BJ (cell line): ENCODE measurements around the gene AQP2. TPM values are rescaled to one million over a fixed set of nuclear protein-coding genes. Genes with fewer than 3 reads are reported as not detected.

Experiments
- CTCF ChIA-PET: fragments of 350-600 bp; formaldehyde crosslinking; extraction: SDS; loops from one replicate; lab custom pipeline; 2021; ENCODE audit warnings: antibody characterized with exemption, inconsistent platforms; lab: Yijun Ruan, JAX
- POLR2A ChIA-PET: fragments of 300-600 bp; sonication (Branson Sonifier 250); formaldehyde crosslinking; extraction: SDS; loops from one replicate; lab custom pipeline; 2021; ENCODE audit warnings: antibody characterized with exemption; lab: Charles Lee
- DNase-seq: peaks from one replicate; pipeline ENCODE4 v3.0.0-alpha.2; 2011; ENCODE audit warnings: low read depth
- H3K27me3 ChIP-seq: 2 replicates; pipeline ENCODE4 v1.6.0; 2011; ENCODE audit warnings: low read length; ENCODE audit not compliant: control insufficient read depth, insufficient read depth
- H3K36me3 ChIP-seq: 2 replicates; pipeline ENCODE4 v1.5.1; 2011; ENCODE audit warnings: low read length; ENCODE audit not compliant: control insufficient read depth, insufficient read depth
- H3K4me3 ChIP-seq: 2 replicates; pipeline ENCODE4 v1.5.1; 2011; ENCODE audit warnings: low read depth, mild to moderate bottlenecking, control low read depth, low read length
- polyA minus RNA-seq: library from RNA; depleted of rRNA, polyadenylated mRNA; stranded (reverse); fragments of >200 nt; gene quantifications from 2 replicates; pipeline ENCODE4 v1.2.3, GENCODE V29; 2011; rRNA and poly(A)+ RNA removed
- polyA plus RNA-seq: library from polyadenylated mRNA; depleted of rRNA; stranded (reverse); fragments of >200 nt; gene quantifications from 2 replicates; pipeline ENCODE4 v1.2.3, GENCODE V29; 2011; rRNA removed
- TF ChIP-seq, protein P1 (sequence below): IDR thresholded peaks from 2 replicates; pipeline ENCODE4 v1.5.1; 2011; ENCODE audit warnings: low read depth, mild to moderate bottlenecking, control low read depth, inconsistent platforms, low read length, moderate library complexity; ENCODE audit not compliant: insufficient read depth

Gene AQP2, protein sequence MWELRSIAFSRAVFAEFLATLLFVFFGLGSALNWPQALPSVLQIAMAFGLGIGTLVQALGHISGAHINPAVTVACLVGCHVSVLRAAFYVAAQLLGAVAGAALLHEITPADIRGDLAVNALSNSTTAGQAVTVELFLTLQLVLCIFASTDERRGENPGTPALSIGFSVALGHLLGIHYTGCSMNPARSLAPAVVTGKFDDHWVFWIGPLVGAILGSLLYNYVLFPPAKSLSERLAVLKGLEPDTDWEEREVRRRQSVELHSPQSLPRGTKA
- polyA plus RNA-seq: not detected in 2 replicates
- polyA minus RNA-seq: not detected in 2 replicates

GRCh38 chr12:49950273-49951251, at the start of gene AQP2:
AQP2 (plus strand) TSS chr12:49950737; CDS start chr12:49950831, 94 bp downstream.
- Histone ChIP-seq H3K4me3 (no peak within 1 kb of the TSS), H3K36me3 (no peaks in the 10 kb centered on the region), H3K27me3 (peaks cover 16% of the 10 kb centered on the region)
- POLR2A ChIA-PET: no interaction called here
- TF ChIP-seq, protein P1, sequence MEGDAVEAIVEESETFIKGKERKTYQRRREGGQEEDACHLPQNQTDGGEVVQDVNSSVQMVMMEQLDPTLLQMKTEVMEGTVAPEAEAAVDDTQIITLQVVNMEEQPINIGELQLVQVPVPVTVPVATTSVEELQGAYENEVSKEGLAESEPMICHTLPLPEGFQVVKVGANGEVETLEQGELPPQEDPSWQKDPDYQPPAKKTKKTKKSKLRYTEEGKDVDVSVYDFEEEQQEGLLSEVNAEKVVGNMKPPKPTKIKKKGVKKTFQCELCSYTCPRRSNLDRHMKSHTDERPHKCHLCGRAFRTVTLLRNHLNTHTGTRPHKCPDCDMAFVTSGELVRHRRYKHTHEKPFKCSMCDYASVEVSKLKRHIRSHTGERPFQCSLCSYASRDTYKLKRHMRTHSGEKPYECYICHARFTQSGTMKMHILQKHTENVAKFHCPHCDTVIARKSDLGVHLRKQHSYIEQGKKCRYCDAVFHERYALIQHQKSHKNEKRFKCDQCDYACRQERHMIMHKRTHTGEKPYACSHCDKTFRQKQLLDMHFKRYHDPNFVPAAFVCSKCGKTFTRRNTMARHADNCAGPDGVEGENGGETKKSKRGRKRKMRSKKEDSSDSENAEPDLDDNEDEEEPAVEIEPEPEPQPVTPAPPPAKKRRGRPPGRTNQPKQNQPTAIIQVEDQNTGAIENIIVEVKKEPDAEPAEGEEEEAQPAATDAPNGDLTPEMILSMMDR: no peak
- no peak for DNase-seq
- CTCF ChIA-PET: interaction anchor here (1.1 to 2.0 kb wide), 6 partner anchors 9 to 173 kb away, joined by 3 to 5 read pairs (median 4); partner anchors contain the start of gene AQP5

- CTCF ChIA-PET: interaction anchor here (1.0 to 2.5 kb wide), 3 partner anchors 30 to 45 kb away, joined by 3 to 10 read pairs (median 8); no protein-coding TSS in a partner anchor
- Histone ChIP-seq H3K27me3 (peaks cover 15% of the 10 kb centered on the region), H3K36me3 (no peaks in the 10 kb centered on the region), H3K4me3 (no peak overlapping the region)
- TF ChIP-seq, protein P1: no peak
- no peak for DNase-seq
- POLR2A ChIA-PET: no interaction called here
Observed at GRCh38 chr12:49901026-49901425, 49.5 kb upstream of the AQP2 start.

GRCh38 chr12:49901986-49902385, 48.6 kb upstream of the AQP2 start:
- Histone ChIP-seq H3K27me3 (peaks cover 15% of the 10 kb centered on the region), H3K36me3 (no peaks in the 10 kb centered on the region), H3K4me3 (no peak overlapping the region)
- TF ChIP-seq, protein P1: no peak
- no peak for DNase-seq
- ChIA-PET CTCF (interaction anchor here (2.3 kb wide), 1 partner anchor 44 kb away, joined by 8 read pairs; no protein-coding TSS in a partner anchor), POLR2A (no interaction called here)

DNA sequence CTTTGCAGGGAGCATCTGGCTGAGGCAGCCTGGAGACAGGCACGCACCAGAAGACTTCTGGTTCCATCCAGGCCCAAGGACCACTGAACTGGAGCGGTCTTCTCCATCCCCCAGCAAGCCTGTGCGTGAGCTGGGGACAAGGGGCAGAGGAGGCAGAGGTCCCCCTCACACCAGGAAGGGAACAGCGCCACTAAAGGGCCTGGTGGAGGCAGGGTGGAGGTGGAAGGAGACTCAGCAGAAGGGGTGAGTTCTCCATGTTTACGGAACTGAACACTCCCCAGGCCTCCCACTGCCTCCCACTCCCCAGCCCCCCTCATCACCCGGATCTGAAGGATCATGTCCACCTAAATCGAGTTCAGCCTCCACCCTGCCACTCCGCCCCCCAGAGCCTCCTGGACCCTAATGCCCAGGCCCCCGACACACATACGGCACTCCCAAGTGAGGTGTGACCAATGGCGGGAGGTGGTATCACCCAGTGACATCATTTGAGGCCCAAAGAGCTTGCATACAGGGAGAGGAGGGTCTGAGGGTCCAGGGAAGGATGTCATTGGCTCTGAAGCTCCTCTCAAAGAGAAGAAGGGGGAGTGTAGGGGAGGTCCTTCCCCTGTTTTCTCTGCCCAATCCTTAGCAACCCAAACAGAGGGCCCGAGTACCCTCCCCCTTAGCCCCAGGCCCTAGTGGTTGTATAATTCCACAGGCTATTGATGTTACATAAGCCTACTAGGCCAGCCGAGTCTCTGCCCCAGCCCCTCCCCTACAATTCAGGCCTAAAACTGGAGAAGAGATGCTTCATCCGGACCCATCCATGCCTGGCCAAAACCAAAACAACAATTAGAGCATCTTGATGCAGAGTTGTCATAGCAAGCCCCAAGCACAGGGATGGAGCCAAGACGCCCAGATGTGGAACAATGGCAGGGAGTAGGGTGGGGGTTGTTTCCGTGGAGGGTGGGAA, 47.9 kb upstream of the AQP2 start:
- no peak for DNase-seq
- CTCF ChIA-PET: no interaction called here
- TF ChIP-seq, protein P1: no peak
- POLR2A ChIA-PET: no interaction called here
- Histone ChIP-seq H3K4me3 (no peak overlapping the region), H3K36me3 (no peaks in the 10 kb centered on the region), H3K27me3 (peaks cover 14% of the 10 kb centered on the region)
